GM21576 (cell line): Measurements from ENCODE around the gene TSSK2.
"Not testable (repeated sequence)": the region's sequence is repeated elsewhere in the genome, so short reads cannot be mapped to it uniquely, and the experiment has no call there.

Experiments
- ATAC-seq: cut with Tn5 transposase; IDR thresholded peaks from one replicate; pipeline ENCODE4 v1.9.1; 2021; ENCODE audit warnings: mild to moderate bottlenecking, moderate library complexity; ENCODE audit not compliant: unreplicated experiment

TSSK2 gene

DNA sequence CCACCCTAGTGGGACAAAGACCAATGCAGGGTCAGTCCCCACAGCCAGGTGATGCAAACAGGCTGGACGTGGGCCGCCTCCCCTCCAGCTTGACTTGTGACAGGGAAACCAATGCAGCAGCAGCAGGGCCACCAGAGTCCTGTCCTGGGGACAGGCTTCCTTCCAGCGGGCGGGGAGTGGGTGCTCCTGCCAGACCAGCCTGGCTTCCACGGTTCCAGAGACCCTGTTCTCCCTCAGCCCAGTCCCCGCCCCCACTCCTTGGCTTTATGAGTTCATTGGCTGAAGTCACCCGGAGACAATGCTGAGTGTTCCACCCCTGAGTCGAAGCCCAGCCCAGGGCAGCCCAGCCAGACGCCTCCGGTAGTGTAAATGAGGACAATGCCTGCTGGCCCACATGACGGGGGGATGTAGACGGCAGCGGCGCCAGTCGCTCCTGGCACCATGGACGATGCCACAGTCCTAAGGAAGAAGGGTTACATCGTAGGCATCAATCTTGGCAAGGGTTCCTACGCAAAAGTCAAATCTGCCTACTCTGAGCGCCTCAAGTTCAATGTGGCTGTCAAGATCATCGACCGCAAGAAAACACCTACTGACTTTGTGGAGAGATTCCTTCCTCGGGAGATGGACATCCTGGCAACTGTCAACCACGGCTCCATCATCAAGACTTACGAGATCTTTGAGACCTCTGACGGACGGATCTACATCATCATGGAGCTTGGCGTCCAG, at the start of gene TSSK2:
Gene TSSK2 (plus strand): TSS at position 350 of the 726 bp plus-strand sequence. CDS start 92 bp downstream, at position 442.
- no peak for ATAC-seq

DNA sequence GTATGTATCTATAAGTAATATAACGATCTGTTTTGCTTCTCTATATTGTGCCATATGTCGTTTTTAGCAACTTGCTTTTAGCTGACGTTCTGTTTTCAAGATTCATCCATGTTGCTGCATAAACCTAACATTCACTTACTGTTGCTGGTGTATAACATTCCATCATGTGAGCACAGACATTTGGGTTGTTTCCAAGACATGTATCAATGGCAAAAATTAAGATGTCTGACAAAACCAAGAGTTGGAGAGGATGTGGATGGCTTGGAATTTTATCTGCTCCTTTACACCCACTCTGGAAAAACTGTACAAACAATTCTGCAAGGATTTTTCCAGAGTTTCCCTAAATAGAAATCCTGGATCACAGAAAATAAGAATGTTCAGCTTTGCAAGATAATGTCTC, 49.8 kb upstream of the TSSK2 start:
- no peak for ATAC-seq

DNA sequence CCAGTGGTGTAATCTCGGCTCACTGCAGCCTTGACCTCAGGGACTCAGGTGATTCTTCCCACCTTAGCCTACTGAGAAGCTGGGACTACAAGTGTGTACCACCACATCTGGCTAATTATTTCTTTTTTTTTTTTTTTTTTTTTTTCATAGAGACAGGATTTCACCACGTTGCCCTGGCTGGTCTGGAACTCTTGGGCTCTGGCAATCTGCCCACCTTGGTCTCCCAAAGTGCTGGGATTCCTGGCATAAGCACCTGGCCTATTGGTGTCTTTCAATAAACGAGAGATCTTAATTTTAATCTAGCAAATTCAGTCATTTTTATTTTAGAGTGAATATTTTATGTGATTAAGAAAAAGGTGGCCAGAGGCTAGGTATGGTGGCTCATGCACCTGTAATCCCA, 49.0 kb upstream of the TSSK2 start:
- ATAC-seq: no peak

DNA sequence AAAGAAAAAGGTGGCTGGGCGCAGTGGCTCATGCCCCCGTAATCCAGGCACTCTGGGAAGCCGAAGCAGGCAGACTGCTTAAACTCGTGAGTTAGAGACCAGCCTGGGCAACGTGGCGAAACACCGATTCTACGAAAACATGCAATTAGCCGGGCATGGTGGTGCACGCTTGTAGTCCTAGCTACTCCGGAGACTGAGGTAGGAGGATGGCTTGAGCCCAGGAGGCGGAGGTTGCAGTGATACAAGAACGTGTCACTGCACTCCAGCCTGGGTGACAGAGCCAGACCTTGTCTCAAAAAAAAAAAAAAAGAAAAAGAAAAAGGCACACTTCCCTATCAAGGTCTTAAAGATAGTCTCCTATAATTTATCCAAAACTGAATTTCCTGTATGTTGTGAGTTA, 48.3 kb upstream of the TSSK2 start:
- ATAC-seq: no peak

DNA sequence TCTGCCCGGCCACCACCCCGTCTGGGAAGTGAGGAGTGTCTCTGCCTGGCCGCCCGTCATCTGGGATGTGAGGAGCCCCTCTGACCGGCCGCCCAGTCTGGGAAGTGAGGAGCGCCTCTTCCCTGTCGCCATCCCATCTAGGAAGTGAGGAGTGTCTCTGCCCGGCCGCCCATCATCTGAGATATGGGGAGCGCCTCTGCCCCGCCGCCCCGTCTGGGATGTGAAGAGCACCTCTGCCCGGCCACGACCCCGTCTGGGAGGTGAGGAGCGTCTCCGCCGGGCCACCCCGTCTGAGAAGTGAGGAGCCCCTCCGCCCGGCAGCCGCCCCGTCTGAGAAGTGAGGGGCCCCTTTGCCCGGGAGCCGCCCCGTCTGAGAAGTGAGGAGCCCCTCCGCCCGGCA, 47.0 kb upstream of the TSSK2 start:
- ATAC-seq: not testable (repeated sequence)

DNA sequence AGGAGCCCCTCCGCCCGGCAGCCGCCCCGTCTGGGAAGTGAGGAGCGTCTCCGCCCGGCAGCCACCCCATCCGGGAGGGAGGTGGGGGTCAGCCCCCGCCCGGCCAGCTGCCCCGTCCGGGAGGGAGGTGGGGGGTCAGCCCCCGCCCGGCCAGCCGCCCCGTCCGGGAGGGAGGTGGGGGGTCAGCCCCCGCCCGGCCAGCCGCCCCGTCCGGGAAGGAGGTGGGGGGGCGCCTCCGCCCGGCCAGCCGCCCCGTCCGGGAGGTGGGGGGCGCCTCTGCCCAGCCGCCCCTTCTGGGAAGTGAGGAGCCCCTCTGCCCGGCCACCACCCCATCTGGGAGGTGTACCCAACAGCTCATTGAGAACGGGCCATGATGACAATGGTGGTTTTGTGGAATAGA, 46.5 kb upstream of the TSSK2 start:
- not testable (repeated sequence) for ATAC-seq

DNA sequence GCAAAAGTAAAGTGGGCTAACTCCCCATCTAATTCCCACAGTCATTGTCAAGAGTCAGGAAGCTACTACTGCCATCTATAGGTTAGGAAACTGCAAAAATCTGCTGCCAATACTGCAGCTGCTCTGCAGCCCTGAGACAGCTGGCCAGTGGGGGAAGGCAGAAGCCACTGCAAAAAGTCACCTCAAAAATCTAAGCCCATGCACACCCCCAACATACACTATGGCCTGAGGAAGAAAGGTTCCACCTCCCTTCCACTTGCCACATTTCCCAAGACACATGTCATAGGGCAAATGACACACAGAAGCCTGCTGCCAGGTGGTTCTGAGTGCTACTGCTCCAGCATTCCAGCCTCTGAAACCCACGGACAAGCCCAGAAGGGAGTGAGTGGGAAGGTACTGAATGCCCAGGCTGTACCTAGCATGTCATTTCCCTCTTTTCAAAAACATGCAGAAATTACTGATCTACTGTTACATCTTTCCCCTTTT, 45.8 kb upstream of the TSSK2 start:
- ATAC-seq: no peak

DNA sequence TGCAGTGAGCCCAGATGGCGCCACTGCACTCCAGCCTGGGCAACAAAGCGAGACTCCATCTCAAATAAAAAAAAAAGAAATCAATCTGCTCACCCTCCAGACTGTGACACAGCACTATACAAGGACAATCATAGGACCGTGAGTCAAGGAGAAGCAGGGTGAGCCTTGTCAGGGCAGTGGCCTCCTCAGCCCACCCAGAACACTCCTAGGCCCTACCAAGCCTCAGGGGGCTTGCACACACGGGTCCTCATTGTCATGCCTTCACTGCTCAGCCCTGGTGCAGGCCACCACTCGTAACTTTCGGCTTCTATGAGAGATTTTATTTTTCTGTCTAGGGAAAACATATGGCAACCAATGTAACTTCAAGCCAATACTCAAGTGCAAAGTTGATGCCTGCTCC, 44.7 kb upstream of the TSSK2 start:
- ATAC-seq: no peak

DNA sequence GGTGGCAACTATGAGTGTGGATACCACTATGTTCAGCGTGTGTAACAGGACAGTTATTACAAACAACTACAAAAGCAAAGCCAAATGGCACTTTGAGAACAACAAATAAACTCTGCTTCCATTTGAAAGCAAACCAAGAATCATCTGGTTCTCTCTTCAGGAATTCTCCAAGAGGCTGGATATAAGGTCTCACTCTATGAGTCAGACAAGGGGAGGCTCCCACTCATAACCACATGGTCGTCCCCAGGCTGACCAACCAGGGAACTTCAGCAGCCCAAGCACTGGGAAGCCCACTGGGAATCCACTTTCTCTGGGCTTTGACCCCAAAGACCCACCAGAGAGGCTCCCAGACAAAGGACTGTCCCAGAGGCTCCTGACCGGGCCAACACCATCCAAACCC, 44.2 kb upstream of the TSSK2 start:
- ATAC-seq: no peak

DNA sequence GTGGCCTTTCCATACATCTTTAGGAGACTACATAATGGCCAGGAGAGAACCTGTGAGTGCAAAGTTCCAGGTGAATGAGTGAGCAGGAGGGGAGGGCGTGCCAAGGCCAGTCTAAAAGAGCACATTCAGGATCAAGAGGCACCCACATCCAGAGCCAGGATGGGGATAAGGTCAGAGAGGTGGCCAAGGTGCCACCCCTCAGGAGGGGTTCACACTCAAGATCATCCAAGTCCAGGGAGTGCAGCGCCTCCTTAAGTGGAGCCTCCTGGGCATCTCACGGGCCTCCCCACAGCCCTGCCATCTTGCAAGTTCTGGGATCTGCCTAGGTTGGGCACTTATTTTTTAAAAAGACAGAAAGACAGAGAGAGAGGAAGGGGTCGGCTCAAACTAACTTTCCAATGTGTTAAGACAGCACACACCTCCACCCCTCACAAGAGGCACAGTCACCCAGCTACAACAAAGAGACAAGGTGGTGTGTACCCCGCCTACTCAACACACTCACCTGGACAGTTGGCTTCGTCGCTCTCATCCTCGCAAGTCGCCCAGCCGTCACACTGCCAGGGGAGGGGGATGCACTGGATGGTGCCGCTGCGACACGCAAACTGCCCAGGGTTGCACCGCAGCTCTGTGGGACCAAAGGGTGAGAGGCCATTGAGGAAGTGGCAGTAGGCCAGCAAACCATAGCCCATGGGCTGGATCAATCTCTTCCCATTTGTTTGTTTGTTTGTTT, 42.1 kb upstream of the TSSK2 start:
- ATAC-seq: no peak

DNA sequence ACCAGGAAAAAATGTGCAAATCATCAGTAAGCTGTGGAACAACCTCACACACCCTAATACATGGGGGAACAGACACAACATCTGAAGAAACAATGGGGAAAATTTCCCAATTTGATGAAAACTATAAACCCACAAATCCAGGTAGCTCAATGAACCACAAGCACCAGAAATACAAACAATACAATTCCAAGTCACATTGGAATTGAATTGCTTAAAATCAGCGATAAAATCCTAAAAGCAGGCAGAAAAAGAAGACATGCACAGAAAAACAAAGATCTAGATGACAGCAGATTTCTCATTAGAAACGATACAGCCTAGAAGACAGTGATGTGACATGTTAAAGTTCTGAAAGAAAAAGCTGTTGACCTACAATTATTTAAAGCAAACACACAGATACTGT, 40.9 kb upstream of the TSSK2 start:
- no peak for ATAC-seq

DNA sequence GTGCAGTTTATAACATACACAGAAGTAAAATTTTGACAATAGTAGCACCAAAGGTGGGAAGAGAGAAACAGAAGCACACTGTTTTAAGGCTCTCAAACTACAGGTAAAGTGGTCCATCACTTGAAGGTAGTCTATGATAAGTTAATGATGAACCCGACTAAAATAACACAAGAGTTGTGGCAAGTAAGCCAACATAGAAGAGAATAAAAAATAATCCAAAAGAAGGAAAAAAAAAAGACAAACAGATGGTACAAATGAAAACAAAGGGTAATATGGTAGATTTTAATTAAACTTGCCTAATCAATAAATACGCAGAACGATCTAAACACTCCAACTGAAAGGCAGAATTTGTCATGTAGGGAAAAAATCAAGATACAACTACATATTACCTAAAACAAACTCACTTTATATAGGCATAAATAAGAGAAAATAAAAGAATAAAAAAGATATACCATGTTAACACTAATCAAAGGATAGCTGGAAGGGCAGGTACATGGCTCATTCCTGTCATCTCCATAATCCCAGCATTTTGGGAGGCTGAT, 40.5 kb upstream of the TSSK2 start:
- ATAC-seq: no peak

DNA sequence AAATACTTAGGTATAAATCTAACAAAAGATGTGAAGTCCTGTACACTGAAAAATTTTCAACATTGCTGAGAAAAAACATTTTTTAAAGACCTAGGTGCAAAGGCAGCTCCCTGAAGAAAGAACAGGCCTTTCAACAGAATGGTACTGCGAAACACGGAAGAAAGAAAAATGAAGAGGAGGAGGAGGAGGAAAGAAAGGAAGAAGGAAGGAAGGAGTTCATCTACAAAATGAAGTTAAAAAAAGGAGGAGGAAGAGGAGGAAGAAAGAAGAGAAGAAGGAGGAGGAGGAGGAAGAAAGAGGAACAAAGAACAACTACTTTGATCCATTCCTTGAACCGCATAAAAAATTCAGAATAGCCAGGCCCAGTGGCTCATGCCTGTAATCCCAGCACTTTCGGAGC, 38.4 kb upstream of the TSSK2 start:
- no peak for ATAC-seq

DNA sequence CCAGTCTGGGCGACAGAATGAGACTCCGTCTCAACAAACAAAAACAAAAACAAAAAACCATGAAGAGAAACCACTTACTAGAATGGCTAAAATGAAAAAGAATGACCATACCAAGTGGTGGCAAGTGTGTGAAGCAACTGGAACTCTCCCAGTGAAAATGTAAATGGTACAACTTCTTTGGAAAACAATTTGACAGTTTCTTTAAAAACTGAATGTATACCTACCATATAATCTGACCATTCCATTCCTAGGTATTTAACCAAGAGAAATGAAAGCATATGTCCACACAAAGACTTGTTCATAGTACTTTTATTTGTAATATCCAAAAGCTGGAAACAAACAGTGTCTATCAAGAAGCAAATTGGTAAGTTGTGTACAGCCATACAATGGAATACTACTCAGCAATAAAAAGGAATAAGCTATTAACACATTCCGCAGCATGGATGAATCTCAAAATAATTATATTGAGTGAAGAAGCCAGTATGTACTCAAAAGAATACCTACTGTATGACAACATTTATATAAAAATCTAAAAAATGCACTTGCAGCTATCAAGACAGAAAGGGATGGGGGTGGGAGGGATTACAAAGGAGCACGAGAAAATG, 36.6 kb upstream of the TSSK2 start:
- ATAC-seq: no peak

DNA sequence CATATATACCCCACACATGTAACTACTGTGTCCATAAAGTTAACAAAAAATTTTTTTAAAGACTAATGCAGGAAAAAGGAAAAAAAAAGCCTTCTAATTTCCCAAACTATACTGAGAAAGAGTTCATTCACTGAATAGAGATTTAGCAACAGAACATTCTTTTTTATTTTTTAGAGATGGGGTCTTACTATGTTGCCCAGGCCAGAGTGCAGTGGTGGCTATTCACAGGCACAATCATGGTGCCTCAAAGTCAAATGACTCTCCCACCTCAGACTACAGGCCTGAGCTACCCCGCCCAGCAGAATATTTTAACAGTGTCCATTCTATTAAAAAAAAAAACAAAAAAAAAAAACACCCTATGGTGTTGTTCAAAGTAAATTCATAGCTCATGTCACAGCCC, 34.6 kb upstream of the TSSK2 start:
- no peak for ATAC-seq

DNA sequence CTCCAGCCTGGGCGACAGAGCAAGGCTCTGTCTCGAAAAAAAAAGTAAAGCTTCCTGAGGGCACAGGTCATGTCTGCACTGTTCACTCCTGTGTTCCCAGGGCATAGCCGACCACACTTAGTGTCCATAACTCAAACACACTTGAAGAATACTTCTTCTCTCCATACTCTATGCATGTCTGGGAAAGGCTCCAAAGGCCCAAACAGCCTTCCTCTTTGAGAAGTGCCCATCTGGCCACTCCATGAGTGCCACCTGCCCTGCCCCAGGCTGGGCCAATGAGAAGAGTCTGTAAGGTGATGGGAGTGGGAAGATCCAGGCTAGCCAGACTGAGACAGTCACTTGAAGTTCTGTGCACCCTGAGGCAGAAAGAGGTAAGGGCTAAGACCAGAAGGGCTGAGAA, 33.6 kb upstream of the TSSK2 start:
- ATAC-seq: no peak

DNA sequence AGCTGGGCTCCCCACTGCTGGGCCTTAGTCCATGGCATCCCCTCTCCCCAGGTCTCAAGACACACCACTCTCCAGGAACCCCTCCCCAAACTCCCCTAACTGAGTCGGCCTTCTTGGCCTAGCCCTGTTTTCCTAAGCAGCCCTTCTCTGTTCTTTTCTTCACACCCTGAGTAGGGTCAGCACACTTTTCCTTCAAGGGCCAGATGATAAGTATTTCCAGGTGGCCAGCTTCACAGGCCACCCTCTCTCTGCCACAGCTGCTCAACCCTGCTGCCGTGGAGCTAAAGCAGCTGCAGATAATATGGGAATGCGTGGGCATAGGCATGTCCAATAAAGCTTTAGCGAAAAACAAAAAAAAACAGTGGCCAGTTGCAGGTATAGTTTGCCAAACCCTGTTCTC, 33.0 kb upstream of the TSSK2 start:
- no peak for ATAC-seq

DNA sequence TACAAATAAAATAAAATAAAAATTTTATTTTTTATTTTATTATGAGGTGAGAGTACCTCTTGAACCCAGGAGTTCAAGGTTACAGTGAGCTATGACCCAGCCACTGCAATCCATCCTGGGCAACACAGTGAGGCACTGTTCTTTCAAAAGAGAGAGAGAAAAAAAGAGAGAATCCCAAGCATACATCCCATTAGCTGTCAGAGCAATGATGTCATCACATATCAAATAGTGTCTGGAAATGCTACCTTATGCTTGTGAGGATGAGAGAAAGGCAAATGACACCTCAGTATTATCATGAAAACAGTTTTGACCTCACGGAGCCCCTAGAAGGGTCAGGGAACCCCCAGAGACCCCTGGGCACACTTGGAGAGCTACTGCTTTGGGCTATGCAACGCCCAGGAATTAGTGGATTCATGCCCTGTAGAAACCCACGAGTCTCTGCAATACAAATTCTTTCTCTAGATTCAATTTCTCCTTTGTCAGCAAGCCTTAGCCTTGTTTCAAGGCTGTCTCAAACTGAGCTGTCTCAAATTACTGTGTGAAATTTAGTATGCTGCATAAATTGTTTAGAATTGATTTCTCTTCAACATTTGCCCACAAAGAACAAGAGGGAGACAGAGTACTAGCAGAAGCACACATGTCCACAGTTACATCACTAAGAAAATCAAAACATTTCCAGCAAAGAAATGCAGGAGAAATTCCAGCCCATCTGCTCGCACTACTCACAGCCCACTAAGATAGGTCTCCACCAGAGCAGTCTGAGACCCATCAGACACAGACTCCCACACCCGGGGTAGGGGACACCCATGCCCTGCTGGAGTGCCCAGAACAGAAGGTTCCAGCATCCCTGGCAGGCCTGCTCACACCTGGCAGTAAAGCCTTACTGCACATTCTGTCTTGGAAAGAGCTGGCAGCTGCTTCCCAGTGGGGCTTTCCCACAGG, 27.0 kb upstream of the TSSK2 start:
- ATAC-seq: no peak

DNA sequence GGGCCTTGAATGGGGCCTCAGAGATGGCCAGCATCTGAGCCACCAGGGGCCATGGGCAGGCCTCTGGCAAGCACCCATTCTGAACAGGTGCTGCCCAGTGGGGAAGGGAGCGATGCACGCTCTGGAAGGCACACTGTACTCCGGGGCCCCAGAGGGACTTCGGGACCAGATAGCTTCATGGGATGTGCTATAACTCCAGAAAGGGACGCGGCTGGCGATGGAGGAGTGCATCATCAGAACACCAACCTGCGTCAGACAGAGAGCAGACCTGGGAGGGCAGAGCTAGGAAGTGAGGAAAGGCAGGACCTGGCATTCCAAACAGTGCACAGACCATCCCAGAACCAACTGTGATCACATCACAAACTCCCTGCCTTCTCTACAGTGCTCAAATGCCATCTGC, 25.7 kb upstream of the TSSK2 start:
- no peak for ATAC-seq
